HG03095 (cell line): Measurements from ENCODE around the gene ANKMY2.
"Not testable (repeated sequence)": the region's sequence is repeated elsewhere in the genome, so short reads cannot be mapped to it uniquely, and the experiment has no call there.

Experiments used
- ATAC-seq: cut with Tn5 transposase; IDR thresholded peaks from one replicate; pipeline ENCODE4 v1.9.1; 2021; ENCODE audit warnings: moderate library complexity; ENCODE audit not compliant: unreplicated experiment

ANKMY2 gene

GRCh38 chr7:16659854-16660497 is 14.4 kb upstream of the ANKMY2 start:
- ATAC-seq, result not testable (repeated sequence)

GRCh38 chr7:16657656-16658279 is 12.2 kb upstream of the ANKMY2 start:
- no peak for ATAC-seq

GRCh38 chr7:16656141-16656540 is 10.6 kb upstream of the ANKMY2 start:
- ATAC-seq, result no peak

GRCh38 chr7:16655394-16655793 is 9.8 kb upstream of the ANKMY2 start:
- ATAC-seq, result no peak

DNA sequence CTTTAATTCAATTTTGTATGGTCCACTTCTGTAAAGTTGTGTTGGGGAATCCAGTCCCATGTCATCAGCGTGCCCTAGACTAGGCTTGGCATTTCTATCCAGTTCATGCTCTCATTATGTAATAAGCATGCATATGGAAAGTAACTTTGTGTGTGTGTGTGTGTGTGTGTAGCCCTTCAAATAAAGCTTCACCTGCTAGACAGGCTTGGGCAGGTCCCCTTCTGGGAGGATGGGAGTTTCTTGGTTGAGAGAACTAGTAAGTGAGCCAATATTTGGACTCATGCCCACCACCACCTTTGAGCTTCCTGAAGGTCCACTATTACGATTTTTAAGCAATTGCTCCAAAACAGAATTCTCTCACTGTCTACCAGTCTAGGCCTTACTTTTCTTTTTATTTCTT is 7.3 kb upstream of the ANKMY2 start:
- no peak for ATAC-seq

- ATAC-seq, result no peak
These were observed 6.7 kb upstream of the ANKMY2 start for GRCh38 chr7:16652240-16652583.

GRCh38 chr7:16651396-16652239 is 6.1 kb upstream of the ANKMY2 start:
- ATAC-seq, result no peak

DNA sequence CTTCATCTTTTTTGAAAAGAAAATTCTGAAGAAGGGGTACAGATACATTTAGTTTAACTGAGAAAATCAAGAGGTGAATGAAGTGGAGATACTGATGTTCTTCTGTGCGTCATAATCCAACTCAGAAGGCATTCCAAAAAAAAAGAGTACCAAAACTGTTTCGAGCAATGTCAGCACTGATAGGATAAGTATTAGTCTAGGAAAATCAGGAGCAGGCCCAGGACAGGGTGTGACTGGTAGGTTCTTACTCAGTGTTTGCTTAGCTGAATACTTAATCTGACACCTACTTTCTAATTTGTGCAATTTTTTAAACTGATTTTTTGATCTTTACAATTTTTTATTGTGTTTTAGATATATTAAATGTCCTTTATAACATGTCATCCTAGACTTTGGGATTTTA is 4.7 kb upstream of the ANKMY2 start:
- no peak for ATAC-seq

DNA sequence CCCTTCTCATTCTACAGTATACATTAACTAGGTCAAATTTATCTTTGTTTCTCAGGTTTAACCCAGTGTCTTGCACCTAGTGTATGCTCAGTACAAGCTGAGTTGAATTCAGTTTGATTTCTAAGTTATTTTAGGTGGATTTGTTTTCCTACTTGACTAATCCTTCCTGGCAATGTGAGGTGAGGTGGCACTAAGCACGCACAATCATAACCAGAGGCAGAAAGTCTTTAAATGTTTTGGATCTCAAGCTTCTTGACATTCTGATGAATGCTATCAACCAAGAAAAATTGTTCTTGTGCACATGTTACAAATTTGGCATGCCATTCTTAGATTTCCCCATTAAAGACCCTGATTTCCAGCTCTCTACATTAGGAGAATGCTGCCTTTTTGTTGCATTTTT is 3.6 kb upstream of the ANKMY2 start:
- no peak for ATAC-seq

DNA sequence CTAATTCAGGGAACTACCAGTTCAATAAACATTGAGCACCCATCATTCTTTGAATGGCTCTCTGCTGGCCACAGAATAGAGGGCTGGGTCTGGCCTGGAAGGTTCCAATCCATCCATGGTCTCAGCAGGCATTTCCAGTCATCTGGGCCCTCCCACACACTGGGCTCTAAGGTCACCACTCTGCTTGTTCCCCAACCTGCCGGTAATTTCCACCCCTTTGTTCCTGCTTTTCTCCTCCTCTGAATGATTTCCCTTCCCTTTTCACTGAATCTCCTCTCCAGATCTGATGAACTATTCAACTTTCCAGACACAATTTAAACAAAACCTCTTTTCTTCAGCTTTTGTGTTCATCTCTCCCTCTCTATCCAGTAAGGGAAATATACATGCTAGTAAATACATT is 3.0 kb upstream of the ANKMY2 start:
- ATAC-seq, result no peak

DNA sequence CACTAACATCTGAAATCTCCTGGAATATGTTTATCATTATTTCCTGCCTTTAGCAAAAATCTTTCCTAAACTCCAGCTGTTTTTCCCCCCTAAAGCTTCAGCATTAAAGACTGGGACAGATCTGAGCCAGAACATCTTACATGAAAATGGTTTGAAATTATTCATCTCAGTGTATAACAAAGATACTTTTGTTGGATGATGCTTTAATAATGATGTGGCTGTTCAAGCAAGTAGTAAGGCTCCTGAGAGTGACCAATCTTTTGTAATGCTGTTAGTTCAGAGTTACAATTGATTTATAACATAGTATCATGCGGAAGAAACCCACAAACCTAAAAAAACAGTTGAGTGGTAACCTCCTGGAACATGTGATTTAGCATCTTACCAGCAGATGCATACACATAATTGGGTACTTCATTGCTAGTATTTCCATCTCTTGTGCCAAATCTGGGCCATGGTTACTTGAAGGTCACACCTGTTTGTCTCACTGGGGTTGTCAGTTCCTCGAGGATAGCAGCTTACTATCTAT is 1.9 kb upstream of the ANKMY2 start:
- ATAC-seq, result no peak

DNA sequence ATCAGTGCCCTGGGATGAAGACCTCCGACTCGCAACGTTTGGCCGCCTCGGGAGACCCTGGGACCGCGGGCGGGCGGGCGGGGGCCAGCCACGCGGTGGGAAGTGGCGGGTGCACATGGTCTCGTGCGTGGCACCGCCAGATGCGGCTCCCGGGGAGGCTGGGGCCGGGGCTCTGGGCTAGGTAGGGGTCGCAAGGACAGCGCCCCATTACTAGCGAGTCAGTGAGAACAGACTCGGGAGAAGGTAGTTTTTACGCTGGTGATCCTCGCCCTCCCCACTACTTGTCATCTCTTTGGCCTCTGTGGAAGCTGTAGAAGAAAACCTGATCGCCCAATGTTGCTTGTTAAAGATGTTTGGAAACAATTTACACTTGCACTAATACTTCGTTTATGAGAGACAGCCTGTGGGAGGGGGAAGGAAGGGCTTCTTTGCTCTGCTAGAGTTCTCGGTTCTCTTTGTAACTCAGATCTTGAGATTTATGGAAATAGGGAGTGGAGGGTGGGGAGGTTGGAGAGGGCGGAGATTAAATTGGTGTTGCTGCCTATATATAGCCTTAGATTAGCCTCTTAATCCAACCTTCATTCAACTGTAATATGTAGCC is 1.0 kb upstream of the ANKMY2 start:
- no peak for ATAC-seq

DNA sequence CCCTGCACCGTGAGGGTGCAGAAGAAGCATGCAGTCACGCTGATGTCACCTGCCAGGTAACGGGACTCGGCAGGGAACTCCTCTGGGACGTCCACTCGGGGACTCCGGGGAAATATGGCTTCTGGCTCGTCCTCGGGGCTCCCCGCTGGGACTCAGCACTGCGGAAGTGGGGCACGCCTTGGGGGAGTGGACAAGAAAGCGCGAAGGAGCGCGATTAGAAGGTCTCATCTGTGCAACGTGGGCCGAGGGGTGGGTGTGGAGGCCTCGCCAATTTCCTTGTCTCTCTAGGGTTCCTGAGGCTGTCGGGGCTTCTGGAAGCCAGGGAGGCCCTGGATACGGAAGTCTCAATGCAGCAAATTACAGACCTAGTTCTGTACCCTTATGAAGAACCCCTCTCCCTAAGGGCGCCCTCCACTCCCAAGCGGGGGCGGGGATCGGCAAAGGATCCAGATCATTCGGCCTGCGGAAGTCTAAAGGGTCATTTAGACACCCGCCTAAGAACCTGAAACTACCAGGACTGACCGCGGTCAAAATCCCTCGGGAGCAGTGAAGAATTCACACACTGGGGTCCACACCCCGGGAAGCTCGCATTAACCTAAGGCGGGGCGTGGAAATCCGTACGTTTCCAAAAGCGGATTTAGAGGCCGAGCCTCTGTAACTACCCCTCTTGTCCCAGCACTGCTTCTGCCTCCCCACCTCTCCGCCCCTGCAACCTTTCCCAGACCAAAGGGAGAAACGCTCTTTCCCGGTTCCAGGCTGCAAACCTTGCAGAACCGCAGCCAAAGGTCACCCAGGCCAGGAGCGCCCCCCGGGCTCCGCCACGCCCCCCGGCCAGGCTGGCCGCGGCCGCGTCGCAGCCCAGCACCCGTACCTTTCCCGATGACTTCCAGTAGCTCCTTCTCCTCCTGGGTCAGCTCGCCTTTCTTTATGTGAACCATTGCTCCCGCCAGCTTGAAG is 640 bp downstream of the ANKMY2 start:
- ATAC-seq, result no peak

GRCh38 chr7:16644157-16644556 is 1.4 kb downstream of the ANKMY2 start:
- ATAC-seq, result no peak

- no peak for ATAC-seq
These were observed 7.0 kb downstream of the ANKMY2 start for GRCh38 chr7:16638282-16639280.

DNA sequence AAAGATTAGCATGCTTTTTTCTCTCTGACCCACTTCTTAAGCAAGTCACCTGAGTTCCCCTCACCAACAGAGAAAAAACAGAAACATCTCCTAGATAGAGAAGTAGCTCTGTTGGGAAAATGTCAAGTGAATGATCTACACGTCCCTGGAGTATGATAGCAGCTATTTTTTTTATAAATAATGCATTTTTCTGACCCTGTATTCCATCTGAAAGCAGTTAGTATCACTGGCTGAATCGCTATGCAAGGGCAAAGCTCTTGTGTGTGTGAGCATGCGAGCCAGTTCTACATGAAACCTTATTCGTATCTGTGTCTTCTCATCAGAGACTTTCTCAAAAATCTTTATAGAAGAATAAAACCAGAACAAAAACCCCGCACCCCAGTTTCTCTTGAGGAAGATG is 8.2 kb downstream of the ANKMY2 start:
- no peak for ATAC-seq

- no peak for ATAC-seq
These were observed 8.9 kb downstream of the ANKMY2 start for GRCh38 chr7:16636555-16637101.

GRCh38 chr7:16634271-16634738 is 11.2 kb downstream of the ANKMY2 start:
- ATAC-seq, result no peak

DNA sequence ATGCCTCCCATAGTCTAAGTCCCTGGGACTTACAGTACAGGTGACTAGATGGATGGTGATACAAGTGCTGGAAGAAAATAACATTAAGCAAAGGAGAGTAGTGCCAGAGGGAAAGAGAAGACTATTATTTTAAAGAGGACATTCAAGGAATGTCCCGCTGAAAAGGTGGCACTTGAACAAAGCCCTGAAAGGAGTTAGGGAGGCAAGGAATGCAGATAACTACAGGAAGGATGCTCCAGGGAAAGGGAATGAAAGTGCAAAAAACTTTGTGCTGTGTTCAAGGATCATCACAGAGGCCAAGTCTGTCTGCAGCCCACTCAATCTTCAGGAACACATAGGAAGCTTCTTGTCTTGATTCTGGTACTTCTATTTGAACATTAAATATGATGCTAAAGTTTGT is 14.9 kb downstream of the ANKMY2 start:
- no peak for ATAC-seq
